HG03103 (cell line): ENCODE measurements around the gene PTPRD.

ENCODE experiments used
- ATAC-seq: cut with Tn5 transposase; IDR thresholded peaks from one replicate; pipeline ENCODE4 v1.9.1; 2021; ENCODE audit warnings: low read depth; ENCODE audit not compliant: unreplicated experiment

The PTPRD gene

DNA sequence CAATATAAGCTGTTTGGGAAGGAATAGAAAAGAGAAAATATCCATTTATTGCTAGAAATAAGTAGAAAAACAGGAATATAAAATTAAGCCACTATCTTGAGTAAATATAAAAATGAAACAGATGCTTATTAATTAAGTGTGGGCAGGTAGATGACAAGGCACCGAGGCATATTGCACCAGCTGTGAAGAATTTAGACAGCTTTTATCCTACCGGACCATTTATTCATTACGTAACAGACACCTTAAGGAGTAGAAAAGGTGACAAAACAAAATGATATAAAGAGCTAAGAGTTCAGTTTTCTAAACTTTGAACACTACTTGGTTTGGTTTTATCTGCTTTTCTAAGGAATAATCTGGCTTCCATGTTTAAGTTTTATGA is 404.1 kb downstream of the PTPRD start:
- ATAC-seq: no peak

- no peak for ATAC-seq
These were observed 408.5 kb downstream of the PTPRD start for GRCh38 chr9:10204276-10204675.

DNA sequence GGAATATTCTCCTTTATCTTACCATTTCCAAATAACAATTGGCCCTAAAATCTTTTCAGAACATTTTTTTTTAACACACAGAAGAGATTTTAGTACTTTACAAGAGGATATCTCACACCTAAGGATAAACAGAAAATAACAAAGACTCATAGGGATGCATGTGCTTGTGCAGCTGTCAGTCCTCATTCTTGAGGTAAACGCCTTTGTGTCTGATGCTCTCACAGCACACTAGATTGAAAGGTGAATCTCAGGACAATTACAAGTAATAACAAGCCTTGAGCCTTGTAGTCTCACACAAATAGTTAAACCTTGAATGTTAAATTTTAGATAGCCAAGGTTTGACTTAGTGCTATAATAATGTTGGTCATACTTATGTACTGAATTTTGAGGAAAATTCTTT is 439.2 kb downstream of the PTPRD start:
- no peak for ATAC-seq

DNA sequence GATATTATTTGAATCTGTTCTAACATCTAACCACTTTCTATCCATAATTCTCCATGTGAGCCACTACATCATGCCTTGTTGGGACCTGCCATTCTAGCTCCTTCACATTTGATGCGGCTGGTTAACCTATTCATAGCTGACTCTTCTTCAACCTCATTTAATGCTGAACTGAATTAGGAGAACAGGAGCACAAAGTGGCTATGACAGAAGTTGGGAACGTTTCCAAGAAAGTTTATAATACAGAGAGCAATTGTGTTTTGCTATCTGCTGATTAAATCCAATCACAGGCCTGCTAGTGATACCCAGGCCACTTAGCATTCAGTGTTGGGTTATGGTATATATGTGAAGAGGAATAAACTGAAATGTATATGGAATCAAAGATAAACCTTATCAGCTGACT is 440.3 kb downstream of the PTPRD start:
- ATAC-seq: no peak

DNA sequence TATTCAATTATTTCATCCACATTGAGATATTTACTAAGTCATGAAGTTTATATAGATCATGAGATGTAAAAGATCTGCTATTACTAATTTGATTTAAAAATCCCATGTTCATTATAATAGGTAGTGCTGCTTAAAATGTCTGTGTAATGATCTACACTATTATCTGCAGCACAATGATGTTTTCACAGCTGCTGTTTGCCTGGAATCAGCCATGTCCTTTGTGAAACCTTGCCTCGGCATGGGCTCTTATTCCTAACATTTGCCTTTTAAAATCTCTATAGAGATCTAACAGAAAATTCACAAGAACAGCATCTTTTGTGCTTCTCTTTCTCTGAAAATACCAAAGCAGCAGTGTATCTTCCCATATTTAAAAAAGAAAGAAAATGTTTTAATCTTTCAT is 444.6 kb downstream of the PTPRD start:
- no peak for ATAC-seq

DNA sequence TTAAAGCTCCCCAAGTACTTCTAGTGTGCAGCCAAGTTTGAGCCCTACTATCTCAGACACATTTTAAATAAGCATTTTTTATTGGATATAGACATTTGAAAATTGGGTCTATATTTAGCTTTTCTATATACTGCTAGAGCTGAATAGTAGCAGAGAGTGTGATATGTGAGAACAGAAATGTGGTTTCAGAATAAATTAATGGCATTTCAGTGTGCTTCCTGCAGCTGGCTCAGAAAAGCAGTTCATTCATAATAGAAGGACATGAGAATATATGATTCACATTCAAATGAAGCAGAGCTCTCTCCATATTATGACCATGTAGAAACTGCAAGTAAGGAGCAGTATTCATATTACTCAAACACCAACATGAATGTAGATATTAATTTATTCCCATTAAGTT is 464.0 kb downstream of the PTPRD start:
- no peak for ATAC-seq

DNA sequence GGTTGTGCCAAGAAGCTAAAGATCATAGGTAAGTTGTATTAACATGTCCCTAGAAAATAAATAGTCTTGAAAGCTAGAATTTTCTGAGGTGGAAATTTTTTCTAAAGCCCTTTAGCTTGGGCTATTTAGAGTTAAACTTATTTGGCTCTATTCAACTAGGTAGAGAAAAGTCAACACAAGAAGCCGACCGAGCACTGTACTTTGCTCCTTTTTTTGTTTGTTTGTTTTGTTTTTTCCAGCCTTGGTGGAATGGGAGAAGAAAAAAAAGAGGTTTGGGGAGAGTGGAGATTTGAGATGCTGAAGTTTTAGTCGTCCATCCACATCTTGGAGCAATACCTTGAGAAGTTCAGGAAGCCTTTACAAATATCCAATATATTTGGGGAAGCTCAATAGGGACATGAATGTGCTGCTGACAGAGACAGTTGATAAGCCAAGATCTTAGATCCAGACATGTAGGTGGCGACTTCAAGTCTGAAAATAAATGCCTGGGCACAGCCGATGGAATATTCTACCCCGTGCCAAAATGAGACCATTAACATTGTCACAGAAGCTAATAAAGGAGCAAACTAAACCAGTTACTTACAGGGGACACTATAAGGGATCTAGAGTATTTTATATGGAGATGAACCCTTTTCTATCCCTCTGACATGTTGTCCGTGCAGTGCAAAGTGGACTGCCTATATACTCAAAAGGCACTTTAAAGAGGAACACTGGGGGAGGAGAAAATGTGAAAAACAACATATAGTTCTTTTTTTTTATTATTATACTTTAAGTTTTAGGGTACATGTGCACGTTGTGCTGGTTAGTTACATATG is 466.1 kb downstream of the PTPRD start:
- ATAC-seq: no peak

GRCh38 chr9:10144355-10144754 is 468.4 kb downstream of the PTPRD start:
- ATAC-seq: no peak

DNA sequence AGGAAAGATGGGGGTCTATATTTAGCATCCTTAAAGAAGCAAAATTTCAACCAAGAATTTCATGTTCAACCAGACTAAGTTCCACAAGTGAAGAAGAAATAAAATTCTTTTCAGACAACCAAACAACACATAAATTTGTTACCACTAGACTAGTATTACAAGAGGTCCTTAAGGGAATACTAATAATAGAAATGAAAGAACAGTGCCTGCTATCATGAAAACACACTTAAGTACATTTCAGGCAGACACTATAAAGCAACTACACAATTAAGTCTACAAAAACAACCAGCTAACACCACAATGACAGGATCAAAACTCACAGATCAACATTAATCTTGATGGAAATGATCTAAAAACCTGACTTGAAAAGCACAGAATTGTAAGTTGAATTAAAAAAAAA is 477.2 kb downstream of the PTPRD start:
- no peak for ATAC-seq

DNA sequence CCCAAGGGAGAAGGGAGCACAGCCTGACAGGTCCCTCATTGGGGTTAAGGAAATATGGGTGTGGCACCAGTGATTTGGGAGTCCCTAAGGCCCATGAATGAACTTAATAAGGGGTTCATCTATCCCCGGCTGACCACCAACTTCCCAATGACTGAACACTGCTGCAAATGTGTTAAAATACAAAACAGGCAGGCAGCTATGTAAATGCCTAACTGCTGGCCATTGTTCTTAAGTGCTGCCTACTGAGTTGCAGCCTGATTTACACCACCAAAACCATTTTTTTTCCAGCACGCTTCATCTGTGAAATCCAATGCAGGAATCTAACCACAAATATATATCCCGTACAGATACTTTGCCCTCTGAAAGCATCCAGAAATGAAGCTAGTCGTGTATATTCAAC is 478.5 kb downstream of the PTPRD start:
- ATAC-seq: no peak

GRCh38 chr9:10130061-10130675 is 482.6 kb downstream of the PTPRD start:
- no peak for ATAC-seq

DNA sequence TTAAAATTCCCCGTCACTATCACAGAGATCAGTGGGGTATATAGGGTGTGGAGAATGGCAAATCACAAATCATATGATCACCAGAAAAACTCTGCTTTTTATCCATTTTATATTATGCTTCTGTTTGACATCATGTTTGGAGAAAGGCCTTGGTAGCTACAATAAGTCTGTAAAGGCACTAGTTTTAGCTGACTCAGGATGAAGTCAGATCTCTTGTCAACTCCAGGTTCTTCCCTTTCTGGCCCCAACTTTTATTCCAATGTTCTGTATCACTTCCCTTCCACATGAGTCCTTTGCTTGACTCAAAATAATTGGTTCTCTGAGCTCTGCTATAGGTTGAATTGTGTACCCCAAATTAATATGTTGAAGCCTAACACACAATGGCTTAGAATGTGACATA is 484.9 kb downstream of the PTPRD start:
- ATAC-seq: no peak

- ATAC-seq: no peak
These were observed 500.0 kb downstream of the PTPRD start for GRCh38 chr9:10112798-10113197.

GRCh38 chr9:10112070-10112469 is 500.7 kb downstream of the PTPRD start:
- ATAC-seq: no peak

DNA sequence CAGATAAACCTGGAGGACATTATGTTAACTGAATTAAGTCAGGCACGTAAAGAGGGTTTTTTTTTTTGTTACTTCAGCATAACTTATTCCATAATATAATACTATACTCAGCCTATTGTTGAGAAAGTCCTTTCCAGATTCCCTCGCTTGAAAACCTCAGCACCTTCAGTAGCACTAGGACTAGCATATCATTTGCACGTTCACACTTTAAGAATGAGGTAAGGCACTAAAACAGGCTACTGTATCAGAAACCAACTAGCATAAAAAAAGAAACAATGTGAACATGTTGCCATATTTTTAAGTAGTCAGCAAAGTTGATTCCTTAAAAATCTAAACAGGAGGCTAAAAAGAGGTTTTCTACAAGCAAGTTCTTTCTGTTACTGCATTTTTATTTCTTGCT is 504.0 kb downstream of the PTPRD start:
- no peak for ATAC-seq

DNA sequence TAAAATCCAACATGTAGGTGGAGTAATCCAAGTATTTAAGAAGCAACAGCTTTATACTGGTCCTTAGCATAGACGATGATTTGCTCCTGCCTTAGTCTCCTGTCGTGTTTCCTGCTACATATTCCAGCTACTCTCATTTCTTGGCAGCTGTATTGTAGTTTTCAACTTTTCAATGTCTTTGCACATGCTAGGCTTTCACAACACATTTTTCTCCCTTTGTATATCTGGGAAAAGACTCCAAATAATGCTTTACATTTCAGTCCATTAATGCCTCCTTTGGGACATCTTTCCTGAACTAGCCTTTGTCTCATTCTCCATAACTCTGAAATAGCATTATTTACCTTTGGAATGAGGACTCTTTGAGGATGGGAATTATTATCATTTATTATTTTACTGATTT is 508.0 kb downstream of the PTPRD start:
- no peak for ATAC-seq

DNA sequence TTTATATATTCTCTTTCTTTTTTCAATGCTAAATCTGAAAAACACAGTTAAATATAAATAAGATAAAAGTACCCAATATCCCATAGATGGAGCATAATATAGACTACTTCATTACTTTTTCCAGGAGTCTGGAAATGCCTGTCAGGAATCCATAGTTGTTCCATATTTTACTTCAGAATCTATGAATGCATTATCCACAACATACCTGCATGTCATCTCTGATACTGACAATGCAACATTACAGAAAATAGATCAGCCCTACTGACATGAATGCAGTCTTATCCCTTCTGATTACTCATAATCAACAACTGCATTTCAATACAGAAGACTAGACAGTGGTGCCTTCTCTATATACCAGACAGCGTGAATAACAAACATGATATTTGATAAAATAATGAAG is 517.6 kb downstream of the PTPRD start:
- no peak for ATAC-seq

DNA sequence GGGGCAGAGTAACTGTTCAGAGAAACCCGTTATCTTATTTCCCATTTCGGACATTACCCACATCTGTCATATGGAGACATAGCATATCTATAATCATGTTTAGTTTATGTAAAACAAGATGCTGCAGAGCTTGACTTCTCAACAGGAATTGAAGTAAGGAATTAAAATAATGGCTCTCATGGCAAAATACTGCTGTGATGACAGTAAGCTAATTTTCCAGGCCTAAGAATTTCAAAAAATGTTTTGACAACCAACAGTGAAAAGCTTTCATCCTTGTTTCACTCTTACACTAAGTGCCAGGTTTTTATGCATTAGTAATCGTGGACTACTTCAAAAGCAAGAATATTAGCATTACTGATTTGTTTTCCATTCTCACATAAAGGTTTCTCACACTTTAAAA is 518.2 kb downstream of the PTPRD start:
- ATAC-seq: no peak

GRCh38 chr9:10080012-10080411 is 532.8 kb downstream of the PTPRD start:
- ATAC-seq: no peak

DNA sequence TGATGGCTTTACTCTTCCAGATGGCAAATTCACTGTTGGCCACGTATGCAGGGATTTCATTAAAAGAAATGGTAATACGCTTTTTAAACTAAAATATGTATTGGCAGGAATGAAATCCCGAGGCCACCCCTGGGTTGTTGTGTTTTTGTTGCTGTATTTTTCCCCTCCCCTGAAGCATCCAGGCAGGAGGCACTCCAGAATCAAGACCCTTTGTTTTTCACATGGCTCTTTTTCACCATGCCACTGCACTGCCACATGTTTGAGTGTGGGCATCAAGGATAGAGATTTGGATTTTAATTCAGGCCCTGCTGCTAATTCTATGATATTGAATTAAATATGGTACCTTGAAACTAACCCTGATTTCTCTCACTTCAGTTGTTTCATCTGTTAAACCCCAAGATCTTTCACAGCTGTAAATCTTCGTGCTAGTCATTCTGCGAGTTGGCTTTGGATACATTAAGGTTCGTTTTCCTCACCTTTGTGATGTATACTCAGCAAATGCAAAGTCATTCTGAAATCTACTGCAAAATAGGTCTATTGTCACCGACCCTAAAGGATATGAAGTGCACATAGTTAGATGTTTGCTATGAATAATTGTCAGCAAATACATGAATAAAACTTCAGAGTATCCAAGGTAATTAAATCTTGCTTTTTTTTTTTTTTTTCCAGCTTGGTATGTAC is 533.4 kb downstream of the PTPRD start:
- no peak for ATAC-seq

GRCh38 chr9:10071579-10071978 is 541.2 kb downstream of the PTPRD start:
- no peak for ATAC-seq
